Measurements from ENCODE around the gene RPS6KC1.
"Not testable (repeated sequence)": the region's sequence is repeated elsewhere in the genome, so short reads cannot be mapped to it uniquely, and the experiment has no call there.

RPS6KC1 gene

DNA sequence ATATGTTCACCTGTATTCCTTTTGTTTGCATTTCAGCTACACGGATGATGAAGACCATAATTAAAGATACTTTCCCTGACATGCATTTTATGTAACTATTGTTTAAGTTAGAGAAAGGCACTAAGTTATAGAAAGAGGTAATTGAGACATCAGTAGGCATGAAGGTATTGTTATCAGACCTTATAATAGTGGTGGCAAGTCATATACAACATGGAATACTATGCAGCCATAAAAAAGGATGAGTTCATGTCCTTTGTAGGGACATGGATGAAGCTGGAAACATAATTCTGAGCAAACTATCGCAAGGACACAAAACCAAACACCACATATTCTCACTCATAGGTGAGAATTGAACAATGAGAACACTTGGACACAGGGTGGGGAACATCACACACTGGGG, 109.4 kb downstream of the RPS6KC1 start:
- not testable (repeated sequence) for DNase-seq

- no peak for DNase-seq
Observed at GRCh38 chr1:213162338-213162737, 111.3 kb downstream of the RPS6KC1 start.

- DNase-seq, result no peak
Observed at GRCh38 chr1:213162862-213163261, 111.8 kb downstream of the RPS6KC1 start.

DNA sequence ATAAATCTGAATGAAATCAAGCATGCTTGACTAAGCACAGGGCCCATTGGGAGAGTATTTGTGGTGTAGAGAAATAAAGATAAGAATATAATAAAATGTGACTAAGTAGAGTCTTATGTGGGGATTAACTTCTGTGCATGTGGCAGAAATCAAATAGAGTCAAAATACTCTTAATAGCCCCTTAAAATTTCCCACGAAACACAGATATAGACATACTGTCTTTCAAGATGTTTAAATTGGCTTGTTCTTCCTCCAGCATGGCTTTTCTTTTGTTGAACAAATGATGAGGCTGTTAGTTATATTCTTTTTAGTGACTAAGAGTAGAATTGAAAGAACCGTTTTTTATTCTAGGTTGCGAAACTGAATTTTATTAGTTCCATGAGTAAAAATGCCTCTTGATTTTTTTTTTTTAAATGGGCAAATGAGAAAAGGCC, 112.3 kb downstream of the RPS6KC1 start:
- DNase-seq, result no peak

- DNase-seq, result no peak
Observed at GRCh38 chr1:213164561-213164960, 113.5 kb downstream of the RPS6KC1 start.

DNA sequence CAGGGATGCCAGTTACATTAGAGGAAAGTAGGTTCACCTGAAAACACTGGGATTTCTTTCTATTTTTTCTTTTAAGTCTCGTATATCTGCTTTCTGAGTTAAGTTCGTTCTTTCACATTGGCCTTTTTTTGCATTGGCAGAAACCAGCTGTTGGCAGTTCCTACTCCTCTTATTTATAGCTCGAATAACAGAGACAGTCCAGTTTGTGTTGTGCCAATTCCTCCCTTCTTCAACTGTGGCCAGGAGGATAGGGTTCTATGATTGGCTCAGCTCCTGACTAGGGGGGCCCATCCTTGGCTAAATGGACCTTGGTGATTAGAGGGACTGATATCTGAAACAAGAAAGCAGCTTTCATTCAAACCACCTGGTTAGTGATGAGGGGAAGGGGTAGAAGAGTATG, 115.8 kb downstream of the RPS6KC1 start:
- DNase-seq, result no peak

DNA sequence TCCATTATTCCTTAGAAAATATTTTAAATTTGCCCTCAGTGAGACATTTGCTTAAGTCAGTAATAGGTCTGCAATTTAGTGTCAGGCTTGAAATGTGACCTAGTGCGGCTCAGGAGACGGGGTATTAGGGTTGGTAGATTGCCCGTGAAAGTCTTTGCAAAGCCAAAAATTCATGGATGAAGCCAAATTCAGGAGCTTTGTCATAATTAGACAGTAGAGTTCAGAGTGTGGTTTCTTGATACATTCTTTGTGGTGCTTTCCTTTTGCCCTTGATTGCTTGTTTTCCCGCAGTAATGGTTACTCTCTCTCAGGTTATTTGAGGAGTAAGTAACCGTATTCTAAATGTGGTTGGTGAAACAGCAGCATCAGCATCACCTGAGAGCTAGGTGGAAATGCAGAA, 120.7 kb downstream of the RPS6KC1 start:
- no peak for DNase-seq

DNA sequence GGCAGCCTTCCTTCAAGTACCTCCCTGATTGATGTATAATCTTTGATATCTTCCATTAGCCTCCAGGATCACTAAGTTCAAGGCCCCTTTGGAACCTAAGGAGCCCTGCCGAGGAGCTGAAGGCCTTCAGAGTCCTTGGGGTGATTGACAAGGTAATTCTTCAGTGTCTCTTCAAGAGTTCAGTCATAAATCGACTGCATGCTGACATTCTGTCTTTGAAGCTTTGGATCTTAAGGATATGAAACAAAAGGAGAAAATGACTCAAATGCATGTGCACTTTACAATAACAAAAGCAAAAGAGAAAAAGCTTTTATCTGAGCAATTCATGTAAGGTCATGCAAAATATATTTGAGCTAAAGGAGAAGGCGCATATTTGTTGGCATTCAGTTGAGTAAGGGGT, 125.3 kb downstream of the RPS6KC1 start:
- DNase-seq, result no peak

DNA sequence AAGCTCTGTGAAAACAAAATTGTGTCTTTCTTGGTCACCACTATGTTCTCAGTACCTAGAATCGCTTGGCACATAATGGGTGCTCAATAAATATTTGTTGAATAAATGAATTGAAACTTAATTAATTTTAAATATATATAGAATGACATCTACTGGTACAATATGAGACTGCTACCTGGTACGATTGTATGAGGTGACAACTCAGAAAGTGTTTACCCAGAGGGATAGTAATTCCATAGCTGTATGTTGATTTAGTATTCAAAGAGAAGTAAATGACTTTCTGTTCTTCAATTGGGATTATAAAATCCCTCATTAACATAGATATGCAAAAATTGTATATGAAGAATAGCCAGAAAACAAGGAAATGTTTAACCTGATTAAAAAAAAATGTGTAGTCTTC, 128.7 kb downstream of the RPS6KC1 start:
- no peak for DNase-seq

- DNase-seq, result no peak
Observed at GRCh38 chr1:213180833-213181232, 129.8 kb downstream of the RPS6KC1 start.

DNA sequence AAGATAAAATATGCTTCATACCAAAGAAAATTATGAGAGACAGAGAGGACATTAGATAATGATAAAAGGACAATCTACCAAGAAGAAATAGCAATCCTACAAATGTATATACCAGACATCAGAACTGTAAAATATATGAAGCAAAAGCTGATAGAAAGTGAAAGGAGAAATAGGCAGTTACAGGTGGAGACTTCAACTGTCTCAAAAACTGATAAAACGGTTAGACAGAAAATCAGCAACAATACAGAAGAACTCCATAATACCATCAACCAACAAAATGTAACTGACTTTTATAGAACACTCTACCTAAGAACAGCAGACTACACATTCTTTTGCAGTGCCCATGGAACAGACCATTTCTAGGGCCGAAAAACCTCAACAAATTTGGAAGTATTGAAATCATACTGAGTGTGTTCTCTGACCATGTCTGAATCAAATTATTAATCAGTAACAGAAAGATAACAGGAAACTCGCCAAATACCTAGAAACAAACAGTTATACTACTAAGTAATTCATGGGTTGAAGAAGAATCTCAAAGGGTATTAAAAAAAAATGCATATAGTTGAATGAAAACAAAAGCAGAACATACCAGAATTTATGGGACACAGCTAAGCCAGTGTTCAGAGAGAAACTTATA, 132.1 kb downstream of the RPS6KC1 start:
- no peak for DNase-seq

GRCh38 chr1:213186168-213186567, 135.1 kb downstream of the RPS6KC1 start:
- DNase-seq, result no peak

DNA sequence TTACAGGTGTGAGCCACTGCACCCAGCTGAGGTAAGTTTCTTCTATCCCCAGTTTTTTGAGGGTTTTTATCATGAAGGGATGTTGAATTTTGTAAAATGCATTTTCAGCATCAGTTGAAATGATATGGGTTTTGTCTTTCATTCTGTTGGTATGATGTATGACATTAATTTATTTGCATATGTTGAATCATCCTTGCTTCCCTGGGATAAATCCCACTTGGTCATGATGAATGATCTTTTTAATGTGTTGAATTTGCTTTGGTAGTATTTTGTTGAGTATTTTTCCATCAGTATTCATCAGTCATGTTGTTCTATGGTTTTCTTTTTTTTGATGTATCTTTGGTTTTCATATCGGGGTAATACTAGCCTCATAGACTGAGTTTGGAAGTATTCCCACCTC, 141.0 kb downstream of the RPS6KC1 start:
- DNase-seq, result no peak

DNA sequence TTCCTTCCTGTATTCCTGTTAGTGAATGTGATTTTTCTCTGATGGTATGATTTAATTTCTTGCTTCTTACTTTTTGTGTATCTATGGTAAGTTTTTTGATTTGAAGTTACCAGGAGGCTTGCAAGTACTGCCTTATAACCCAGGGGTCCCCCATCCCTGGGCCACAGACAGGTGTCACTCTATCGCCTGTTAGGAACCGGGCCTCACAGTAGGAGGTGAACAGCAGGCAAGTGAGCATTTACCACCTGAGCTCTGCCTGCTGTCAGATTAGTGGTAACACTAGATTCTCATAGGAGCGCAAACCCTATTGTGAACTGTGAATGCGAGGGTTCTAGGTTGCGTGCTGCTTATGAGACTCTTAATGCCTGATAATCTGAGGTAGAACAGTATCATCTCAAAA, 143.3 kb downstream of the RPS6KC1 start:
- no peak for DNase-seq

DNA sequence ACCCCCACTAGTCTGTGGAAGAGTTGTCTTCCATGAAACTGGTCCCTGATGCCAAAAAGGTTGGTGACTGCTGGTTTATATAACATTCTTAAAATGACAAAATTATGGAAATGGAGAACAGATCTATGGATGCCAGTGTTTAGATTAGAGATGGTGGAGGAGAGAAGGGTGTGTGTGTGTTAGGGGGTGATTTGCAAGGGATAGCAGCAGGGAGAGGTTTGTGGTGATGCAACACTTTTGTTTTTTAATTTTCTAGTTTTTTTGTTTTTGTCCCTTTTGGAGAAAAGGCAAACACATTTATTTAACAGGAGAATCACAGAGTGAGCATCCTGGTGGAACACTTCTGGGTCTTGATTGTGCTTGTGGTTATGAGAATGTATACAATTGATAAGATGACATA, 143.8 kb downstream of the RPS6KC1 start:
- no peak for DNase-seq

GRCh38 chr1:213196328-213197054, 145.4 kb downstream of the RPS6KC1 start:
- DNase-seq, result not testable (repeated sequence)

- no peak for DNase-seq
Observed at GRCh38 chr1:213200630-213201029, 149.6 kb downstream of the RPS6KC1 start.

- DNase-seq, result no peak
Observed at GRCh38 chr1:213201380-213202155, 150.5 kb downstream of the RPS6KC1 start.

GRCh38 chr1:213211201-213211600, 160.2 kb downstream of the RPS6KC1 start:
- no peak for DNase-seq

DNA sequence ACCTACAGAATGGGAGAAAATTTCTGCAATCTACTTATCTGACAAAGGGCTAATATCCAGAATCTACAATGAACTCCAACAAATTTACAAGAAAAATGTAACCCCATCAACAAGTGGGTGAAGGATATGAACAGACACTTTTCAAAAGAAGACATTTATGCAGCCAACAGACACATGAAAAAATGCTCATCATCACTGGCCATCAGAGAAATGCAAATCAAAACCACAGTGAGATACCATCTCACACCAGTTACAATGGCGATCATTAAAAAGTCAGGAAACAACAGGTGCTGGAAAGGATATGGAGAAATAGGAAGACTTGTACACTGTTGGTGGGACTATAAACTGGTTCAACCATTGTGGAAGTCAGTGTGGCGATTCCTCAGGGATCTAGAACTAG, 168.0 kb downstream of the RPS6KC1 start:
- not testable (repeated sequence) for DNase-seq

DNA sequence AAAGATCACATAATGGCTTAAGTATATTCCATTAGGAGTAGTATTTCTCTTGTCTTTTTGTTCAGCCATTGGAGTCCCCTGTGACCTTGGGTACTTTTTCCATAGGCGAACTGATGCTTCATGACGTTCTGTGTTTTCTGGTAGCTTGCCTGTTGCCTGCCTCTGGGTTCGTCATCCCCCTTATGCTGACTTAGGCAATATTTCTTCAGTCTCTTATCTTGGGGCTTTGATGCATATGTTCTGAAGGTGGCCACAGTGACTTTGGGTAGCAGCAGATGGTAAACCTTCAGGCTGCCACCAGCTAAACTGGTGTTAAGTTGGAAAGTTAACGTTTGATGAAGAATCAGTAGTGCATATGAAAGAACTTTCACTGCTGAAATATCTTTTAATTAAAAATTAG, 170.2 kb downstream of the RPS6KC1 start:
- no peak for DNase-seq

DNA sequence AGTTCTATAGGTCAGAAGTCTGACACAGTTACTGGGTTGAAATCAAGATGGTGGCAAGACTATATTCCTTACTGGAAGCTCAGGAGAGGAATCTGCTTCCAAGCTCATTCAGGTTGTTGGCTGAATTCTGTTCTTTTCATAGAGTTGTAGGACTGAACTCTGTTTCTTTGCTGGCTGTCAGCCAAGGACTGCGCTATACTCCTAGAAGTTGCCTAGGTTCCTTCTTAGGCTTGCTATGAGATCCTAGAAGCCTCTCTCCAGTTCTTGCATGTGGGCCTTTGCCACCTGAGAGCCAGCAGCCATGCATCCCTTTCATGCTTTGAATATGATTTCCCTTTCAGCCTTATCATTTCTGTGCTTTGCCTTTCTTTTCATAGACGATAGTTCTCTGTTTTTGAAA, 176.4 kb downstream of the RPS6KC1 start:
- no peak for DNase-seq

GRCh38 chr1:213231795-213232231, 180.8 kb downstream of the RPS6KC1 start:
- DNase-seq, result no peak

DNA sequence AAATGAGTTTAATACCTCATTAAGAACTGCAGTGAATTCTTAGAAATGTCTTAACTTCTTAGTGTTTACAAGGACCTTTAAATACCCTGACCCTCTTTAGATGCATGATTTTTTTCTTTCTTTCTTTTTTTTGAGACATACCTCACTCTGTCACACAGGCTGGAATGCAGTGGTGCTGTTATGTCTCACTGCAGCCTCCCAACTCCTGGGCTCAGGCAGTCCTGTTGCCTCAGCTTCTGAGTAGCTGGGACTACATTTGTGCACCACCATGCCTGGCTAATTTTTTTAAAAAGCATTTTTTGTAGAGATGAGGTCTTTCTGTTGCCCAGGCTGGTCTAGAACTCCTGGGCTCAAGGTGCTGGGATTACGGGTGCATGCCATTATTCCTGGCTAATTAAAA, 191.8 kb downstream of the RPS6KC1 start:
- no peak for DNase-seq

All from SHP77 treated with DMSO at 0.1 percent for 48 hours (cell line).